Measurements from ENCODE around the gene ERAL1. TPM values are rescaled to one million over a fixed set of nuclear protein-coding genes. Genes with fewer than 3 reads are reported as not detected.

ERAL1 gene
- total and polyA plus RNA-seq, 2 of the 13 experiments (the other 11 are each of a cell fraction or from before 2014, with no cell fraction given) = 46.9 to 72.2 TPM

GRCh38 chr17:28902819-28903545, 48.2 kb downstream of the ERAL1 start, which contains the start of gene DHRS13 (continued):
- TF ChIP-seq ZNF407 (CRISPR knock-in tag; IDR thresholded peaks at IDR 0.05; ENCODE audit: not compliant biosample characterization) = no peak
- TF ChIP-seq SMAD1 (CRISPR knock-in tag; IDR thresholded peaks at IDR 0.05; ENCODE audit: borderline replicate concordance, low read depth) = peak; percentile 94; the same call in 1 of the 2 replicates
- no peak for TF ChIP-seq ZNF30 (CRISPR knock-in tag; IDR thresholded peaks at IDR 0.05)
- TF ChIP-seq KMT2B (CRISPR knock-in tag; IDR thresholded peaks at IDR 0.05) = peak; percentile 77; the same call in 1 of the 2 replicates
- TF ChIP-seq ZBTB1 (CRISPR knock-in tag; IDR thresholded peaks at IDR 0.05; ENCODE audit: borderline replicate concordance) = no peak
- TF ChIP-seq, protein P1, sequence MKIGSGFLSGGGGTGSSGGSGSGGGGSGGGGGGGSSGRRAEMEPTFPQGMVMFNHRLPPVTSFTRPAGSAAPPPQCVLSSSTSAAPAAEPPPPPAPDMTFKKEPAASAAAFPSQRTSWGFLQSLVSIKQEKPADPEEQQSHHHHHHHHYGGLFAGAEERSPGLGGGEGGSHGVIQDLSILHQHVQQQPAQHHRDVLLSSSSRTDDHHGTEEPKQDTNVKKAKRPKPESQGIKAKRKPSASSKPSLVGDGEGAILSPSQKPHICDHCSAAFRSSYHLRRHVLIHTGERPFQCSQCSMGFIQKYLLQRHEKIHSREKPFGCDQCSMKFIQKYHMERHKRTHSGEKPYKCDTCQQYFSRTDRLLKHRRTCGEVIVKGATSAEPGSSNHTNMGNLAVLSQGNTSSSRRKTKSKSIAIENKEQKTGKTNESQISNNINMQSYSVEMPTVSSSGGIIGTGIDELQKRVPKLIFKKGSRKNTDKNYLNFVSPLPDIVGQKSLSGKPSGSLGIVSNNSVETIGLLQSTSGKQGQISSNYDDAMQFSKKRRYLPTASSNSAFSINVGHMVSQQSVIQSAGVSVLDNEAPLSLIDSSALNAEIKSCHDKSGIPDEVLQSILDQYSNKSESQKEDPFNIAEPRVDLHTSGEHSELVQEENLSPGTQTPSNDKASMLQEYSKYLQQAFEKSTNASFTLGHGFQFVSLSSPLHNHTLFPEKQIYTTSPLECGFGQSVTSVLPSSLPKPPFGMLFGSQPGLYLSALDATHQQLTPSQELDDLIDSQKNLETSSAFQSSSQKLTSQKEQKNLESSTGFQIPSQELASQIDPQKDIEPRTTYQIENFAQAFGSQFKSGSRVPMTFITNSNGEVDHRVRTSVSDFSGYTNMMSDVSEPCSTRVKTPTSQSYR (CRISPR knock-in tag; IDR thresholded peaks at IDR 0.05; ENCODE audit: borderline replicate concordance) = no peak; the same call in 1 of the 2 replicates
- no peak for TF ChIP-seq HNRNPL (IDR thresholded peaks at IDR 0.05; ENCODE audit: low read depth, low read length)
- TF ChIP-seq HMGXB3 (CRISPR knock-in tag; IDR thresholded peaks at IDR 0.05; ENCODE audit: borderline replicate concordance) = no peak; the same call in 1 of the 2 replicates
- TF ChIP-seq CEBPG (CRISPR knock-in tag; IDR thresholded peaks at IDR 0.05) = peak; percentile 37
- no peak; the same call in 1 of the 2 replicates for TF ChIP-seq REL (CRISPR knock-in tag; conservative IDR thresholded peaks at IDR 0.05)
- 0 out of 2 replicates have a peak, but pooled peaks have one; percentile 60 for TF ChIP-seq ZFP41 (CRISPR knock-in tag; IDR thresholded peaks at IDR 0.05; ENCODE audit: borderline replicate concordance)
- TF ChIP-seq ZNF138 (CRISPR knock-in tag; IDR thresholded peaks at IDR 0.05; ENCODE audit: low read depth) = no peak
- TF ChIP-seq TCF7 (IDR thresholded peaks at IDR 0.05; ENCODE audit: low read depth) = no peak

All from HepG2 (cell line).